Measurements from ENCODE around the gene TOP3B.

TOP3B gene

GRCh38 chr22:21961886-21962654 lies 20.5 kb downstream of the TOP3B start:
- FAIRE-seq: no peak

- no peak for FAIRE-seq
Measured at GRCh38 chr22:21961127-21961867, 21.3 kb downstream of the TOP3B start.

- FAIRE-seq: no peak
Measured at GRCh38 chr22:21960200-21961126, 22.1 kb downstream of the TOP3B start.

- FAIRE-seq: no peak
Measured at GRCh38 chr22:21959274-21960074, 23.1 kb downstream of the TOP3B start.

GRCh38 chr22:21958360-21959273 lies 24.0 kb downstream of the TOP3B start:
- no peak for FAIRE-seq

GRCh38 chr22:21952586-21953571 lies 29.7 kb downstream of the TOP3B start, which contains the start of gene PPM1F:
Gene PPM1F, minus strand, starts transcription at chr22:21952848. Its CDS starts 6,800 bp downstream, at chr22:21946048.
- no peak for FAIRE-seq

GRCh38 chr22:21951931-21952465 lies 30.6 kb downstream of the TOP3B start:
- no peak for FAIRE-seq

GRCh38 chr22:21951062-21951461 lies 31.5 kb downstream of the TOP3B start:
- FAIRE-seq: no peak

- no peak for FAIRE-seq
Measured at GRCh38 chr22:21949948-21950347, 32.6 kb downstream of the TOP3B start.

GRCh38 chr22:21949569-21949918 lies 33.0 kb downstream of the TOP3B start:
- FAIRE-seq: no peak

- no peak for FAIRE-seq
Measured at GRCh38 chr22:21948824-21949568, 33.6 kb downstream of the TOP3B start.

- FAIRE-seq: no peak
Measured at GRCh38 chr22:21948390-21948789, 34.2 kb downstream of the TOP3B start.

GRCh38 chr22:21947040-21948014 lies 35.3 kb downstream of the TOP3B start:
- no peak for FAIRE-seq

- no peak for FAIRE-seq
Measured at GRCh38 chr22:21946262-21946925, 36.2 kb downstream of the TOP3B start.

- FAIRE-seq: no peak
Measured at GRCh38 chr22:21945453-21946261, 36.9 kb downstream of the TOP3B start.

- no peak for FAIRE-seq
Measured at GRCh38 chr22:21944871-21945270, 37.7 kb downstream of the TOP3B start.
